HEK293 (cell line): Measurements from ENCODE around the gene DTX3L.

Experiments
- CTCF ChIP-seq: fragments of 450-650 bp; formaldehyde crosslinking; IDR thresholded peaks from 2 replicates; pipeline ENCODE4 v1.5.1; 2016; ENCODE audit warnings: missing biosample characterization, missing genetic modification characterization
- KLF16 ChIP-seq: fragments of 450-650 bp; formaldehyde crosslinking; IDR thresholded peaks from 2 replicates; pipeline ENCODE4 v1.5.1; 2017; ENCODE audit warnings: missing biosample characterization, missing genetic modification characterization
- PRDM2 ChIP-seq: fragments of 450-650 bp; formaldehyde crosslinking; IDR thresholded peaks from 2 replicates; pipeline ENCODE4 v1.5.1; 2016; ENCODE audit warnings: missing biosample characterization, missing genetic modification characterization, borderline replicate concordance
- REST ChIP-seq: fragments of 450-650 bp; formaldehyde crosslinking; IDR thresholded peaks from 2 replicates; pipeline ENCODE4 v1.5.1; 2016; ENCODE audit warnings: missing biosample characterization, missing genetic modification characterization
- TCF7L2 ChIP-seq: IDR thresholded peaks from 2 replicates; pipeline ENCODE4 v1.6.1; 2011; ENCODE audit warnings: low read depth, mild to moderate bottlenecking, inconsistent platforms, low read length, moderate library complexity, borderline replicate concordance
- YY2 ChIP-seq: fragments of 450-650 bp; formaldehyde crosslinking; IDR thresholded peaks from 2 replicates; pipeline ENCODE4 v1.5.1; 2016; ENCODE audit warnings: missing biosample characterization, missing genetic modification characterization
- ZNF223 ChIP-seq: fragments of 450-650 bp; formaldehyde crosslinking; IDR thresholded peaks from 2 replicates; pipeline ENCODE4 v1.5.1; 2016; ENCODE audit warnings: missing biosample characterization, missing genetic modification characterization
- ZNF776 ChIP-seq: fragments of 450-650 bp; formaldehyde crosslinking; IDR thresholded peaks from 2 replicates; pipeline ENCODE4 v1.5.0; 2017; ENCODE audit warnings: missing biosample characterization, missing genetic modification characterization, borderline replicate concordance
- ZSCAN4 ChIP-seq: fragments of 450-650 bp; formaldehyde crosslinking; IDR thresholded peaks from 2 replicates; pipeline ENCODE4 v1.5.1; 2017; ENCODE audit warnings: missing biosample characterization, missing genetic modification characterization

- no peak for TF ChIP-seq CTCF
- TF ChIP-seq REST (tag by site-specific recombination), result no peak
- no peak for TF ChIP-seq ZSCAN4 (tag by site-specific recombination)
- no peak for TF ChIP-seq KLF16 (tag by site-specific recombination)
- no peak for TF ChIP-seq YY2 (tag by site-specific recombination)
- TF ChIP-seq TCF7L2, result no peak
- TF ChIP-seq PRDM2, result no peak
- TF ChIP-seq ZNF776 (tag by site-specific recombination), result no peak
- TF ChIP-seq ZNF223 (tag by site-specific recombination), result no peak
Observed at GRCh38 chr3:122533931-122534334, 30.2 kb upstream of the DTX3L start.
